CD4-positive, alpha-beta T cell treated with Interleukin-17A for 1 hour (primary cell): ENCODE data around the gene RRBP1.
A peak's percentile ranks its signal among the peaks of the same experiment; 100 is the strongest.

Source experiments
- DNase-seq: peaks from one replicate; pipeline ENCODE4 v3.0.0-alpha.2; 2020

Gene RRBP1

DNA sequence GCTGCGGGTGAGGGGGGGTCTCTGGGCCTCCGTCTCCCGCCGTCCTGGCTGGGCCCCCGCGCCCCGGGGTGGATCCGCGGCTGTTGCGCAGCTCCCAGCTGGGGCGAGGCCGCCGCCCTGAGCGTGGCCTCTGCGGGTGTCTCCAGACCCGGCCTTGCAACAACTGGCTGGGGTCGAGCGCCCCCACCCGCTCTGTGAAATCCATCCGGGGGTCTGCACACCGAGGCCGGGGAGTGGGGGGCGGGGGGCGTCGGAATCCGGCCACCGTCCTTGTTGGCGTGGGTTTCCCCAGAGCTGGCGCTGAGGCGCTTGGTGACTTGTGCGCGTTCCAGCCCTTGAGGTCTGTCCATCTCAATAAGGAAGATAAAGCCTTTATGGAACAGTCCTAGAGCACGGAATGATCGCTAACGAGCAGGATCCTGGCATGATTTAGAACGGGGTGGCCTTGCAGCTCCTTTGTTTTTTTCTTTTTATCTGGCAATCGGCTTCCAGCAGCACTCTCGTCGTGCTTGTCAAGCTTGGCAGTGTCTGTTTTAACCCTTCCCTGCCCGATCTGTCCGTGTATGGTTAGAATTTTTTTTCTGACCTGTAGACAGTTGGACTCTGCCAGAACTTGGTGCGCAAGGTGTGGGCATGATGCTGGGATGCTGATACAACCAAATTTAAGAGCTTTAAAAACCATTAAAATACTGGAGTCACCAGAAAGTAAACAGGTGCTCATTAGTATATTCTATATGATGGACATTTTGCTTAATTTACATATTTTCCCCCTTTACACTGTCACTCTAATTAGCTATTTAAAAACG lies 111.5 kb downstream of the RRBP1 start:
- DNase-seq, result peak; percentile 26

DNA sequence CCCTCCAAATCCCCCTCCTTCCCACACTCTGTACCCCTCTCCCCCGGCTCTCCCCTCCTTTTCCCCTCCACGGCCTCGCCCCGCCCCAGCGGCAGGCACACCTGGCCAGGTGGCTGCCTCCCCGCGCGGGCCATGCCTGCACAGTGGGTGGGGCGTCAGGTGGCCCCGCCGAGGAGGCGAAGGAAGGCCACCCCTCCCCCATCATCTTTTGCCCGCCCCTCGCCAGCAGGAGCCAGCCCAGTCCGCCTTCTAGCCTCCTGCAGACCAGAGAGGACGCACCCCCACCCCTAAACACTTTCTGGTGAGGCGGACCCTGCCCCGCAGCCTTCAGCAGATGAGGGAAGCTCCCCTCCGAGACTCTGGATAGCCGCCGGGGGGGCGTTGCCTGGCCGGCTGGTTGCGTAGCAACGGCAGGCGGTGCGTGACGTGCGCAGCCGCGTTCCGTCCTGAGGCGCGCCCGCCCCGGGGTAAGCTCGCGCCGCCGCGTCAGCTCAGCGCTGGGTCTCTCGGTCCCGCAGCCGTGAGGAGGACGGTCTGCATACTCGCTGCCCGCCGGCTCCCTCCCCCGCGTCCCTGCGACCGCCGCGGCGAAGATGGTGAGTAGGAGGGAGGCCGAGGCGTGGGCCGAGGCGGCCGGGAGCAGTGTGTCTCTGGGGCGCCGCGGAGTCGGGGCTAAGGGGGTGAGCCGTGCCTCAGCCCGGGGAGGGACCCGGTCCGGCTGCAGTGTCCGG lies 112.3 kb downstream of the RRBP1 start, which contains the start of gene DSTN:
Gene DSTN, plus strand, starts transcription at position 460 of the 731 bp plus-strand sequence. Its CDS starts 134 bp downstream, at position 594.
- peak; percentile 87 for DNase-seq

DNA sequence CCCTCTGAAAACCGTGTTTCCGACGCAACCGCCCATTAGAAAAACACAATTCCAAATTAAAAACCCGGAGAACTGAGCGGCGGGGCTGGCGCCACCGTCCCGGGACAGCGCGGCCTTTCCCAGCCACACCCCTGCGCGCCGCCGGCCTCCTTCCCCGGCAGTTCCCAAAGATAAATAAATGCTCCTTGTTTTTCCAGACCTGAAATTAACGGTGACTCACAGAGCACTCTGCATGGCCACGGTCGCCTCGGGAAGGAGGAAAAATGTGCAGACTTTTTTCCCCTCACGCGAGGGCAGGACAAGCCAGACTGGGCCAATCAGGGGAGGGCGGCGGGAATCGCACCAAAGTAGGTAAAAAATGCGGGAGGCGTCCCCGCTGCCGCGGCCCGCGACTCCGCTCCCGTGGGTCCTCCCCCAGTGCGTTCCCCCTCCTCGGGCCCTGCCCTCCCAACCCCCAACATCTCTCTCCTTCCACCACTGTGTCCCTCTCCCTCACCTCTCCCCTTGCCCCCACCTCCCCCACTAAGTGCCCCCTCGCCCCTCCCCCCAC lies 113.0 kb downstream of the RRBP1 start:
- DNase-seq, result peak; percentile 12

DNA sequence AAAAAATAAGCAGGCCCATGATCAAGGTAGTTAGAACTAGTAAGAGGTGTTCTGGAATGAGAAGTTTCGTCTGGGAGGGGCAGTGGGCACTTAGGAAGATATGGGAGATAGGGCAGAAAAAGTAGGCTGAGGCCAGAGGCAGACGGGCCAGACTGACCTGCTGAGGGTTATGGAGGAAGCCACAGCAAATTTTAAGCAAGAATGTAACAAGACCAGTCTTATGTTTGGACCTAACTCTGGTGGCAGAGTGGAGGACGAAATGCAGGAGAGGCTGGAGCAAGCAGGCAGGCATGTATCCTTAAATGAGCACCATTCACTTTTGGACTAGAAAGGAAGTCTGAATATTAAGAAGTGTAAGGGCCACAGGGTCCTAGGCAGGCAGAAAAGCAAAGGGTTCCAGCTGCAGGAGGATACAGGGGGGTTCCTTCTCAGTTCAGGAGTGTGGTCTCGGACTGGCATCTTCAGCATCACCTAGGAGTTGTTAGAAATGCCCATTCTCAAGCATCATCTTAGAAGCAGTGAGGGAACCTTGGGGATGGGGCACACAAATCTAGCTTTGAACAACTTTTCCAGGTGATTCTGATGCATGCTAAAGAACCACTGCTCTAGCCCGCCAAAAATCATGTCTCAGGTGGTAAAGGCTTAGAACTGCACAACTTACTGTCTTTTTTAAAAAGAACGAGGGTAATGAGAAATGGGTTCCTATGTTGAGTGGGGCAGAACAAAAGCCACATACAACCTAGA lies 113.8 kb downstream of the RRBP1 start:
- no peak for DNase-seq

DNA sequence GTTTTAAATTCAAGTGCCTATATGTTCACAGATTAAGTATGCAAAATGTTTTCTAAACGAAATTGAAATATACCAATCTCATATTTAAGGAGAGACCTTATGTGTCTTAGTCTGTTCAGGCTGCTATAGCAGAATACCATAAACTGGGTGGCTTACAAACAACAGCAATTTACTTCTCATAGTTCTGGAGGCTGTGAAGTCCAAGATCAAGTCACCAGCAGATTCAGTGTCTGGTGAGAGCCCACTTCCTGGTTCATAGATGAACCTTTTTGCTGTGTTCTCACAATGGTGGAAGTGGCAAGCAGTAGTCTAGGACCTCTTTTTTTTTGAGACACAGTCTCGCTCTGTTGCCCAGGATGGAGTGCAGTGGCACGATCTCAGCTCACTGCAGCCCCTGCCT lies 115.7 kb downstream of the RRBP1 start:
- no peak for DNase-seq

DNA sequence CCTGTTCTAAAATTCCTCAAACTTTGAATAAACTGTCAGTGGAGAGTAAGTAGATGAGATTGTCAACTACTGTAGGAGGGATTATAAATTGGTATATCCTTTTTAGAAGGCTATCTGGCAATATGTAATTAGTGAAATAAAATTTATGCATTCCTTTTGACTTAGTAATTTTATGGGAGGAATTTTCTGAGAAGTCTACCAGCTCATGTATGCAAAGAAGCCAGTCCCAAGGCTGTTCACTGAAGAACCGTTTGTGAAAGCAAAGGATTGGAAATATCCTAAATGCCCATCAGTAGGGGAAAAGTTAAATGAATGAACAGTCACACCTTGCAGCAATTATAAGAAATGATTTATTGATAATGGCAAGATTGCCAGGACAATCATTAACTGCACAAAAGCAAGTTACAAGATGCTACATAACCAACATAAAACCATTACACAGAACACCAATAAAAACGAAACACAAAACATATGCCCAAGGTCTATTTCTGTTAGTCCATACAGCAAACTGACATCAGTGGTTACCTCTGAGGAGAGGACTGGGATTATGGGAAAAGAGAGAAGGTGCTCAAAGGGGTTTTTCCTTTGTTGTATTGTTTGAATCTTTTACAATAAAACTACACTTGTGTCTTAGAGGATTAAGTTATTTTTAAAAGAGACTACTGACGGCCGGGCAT lies 116.7 kb downstream of the RRBP1 start:
- no peak for DNase-seq
